ENCODE measurements around the gene SIPA1L3.
A peak's percentile ranks its signal among the peaks of the same experiment; 100 is the strongest.

Gene SIPA1L3

DNA sequence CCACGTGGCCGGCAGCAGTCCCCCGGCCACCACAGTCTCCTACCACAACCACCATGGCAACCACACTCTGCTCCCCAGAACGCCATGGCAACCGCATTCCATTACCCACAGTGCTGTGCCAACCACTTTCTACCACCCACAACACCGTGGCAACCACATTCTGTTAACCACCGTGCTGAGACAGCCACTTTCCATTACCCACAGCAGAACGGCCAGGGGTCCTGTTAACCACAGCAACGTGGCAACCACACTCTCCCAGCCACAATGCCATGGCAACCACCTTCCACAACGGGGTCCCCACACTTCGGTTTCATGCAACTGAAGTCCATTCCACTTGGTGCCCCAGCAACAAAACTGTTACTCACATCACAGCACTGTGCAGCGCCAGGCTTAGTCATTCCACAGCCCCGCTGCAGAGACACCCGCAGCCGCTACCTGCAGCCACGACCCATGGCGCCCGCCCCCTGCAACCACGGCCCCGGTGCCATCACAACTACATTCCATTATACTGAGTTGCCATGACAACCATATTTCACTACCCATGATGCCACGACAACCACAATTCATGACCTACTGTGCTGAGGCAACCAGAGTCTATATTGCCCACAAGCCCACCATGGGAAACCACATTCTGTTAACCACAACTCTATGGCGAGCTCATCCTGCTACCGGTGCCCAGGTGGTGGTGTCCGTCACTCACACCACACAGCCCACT is 307.1 kb downstream of the SIPA1L3 start:
- H3K9me3 ChIP-seq (ENCODE audit: control insufficient read depth, low read length) = no peaks in the 10 kb centered on the region
- no peaks in the 10 kb centered on the region for H3K36me3 ChIP-seq (ENCODE audit: control insufficient read depth, insufficient read depth, low read length)
- peak overlapping the region; percentile 17 for H3K27ac ChIP-seq (ENCODE audit: insufficient read depth, low read depth, low read length, poor library complexity, severe bottlenecking)
- WGBS, 2 experiments = 87 to 88% methylated on average over 24 of the region's 24 CpGs
- H3K27me3 ChIP-seq (ENCODE audit: control insufficient read depth, insufficient read depth, low read length, poor library complexity, severe bottlenecking) = no peaks in the 10 kb centered on the region
- H3K4me3 ChIP-seq (ENCODE audit: insufficient read depth, low read depth, low read length) = no peak overlapping the region
- peaks cover 28% of the 10 kb centered on the region for H3K4me1 ChIP-seq (ENCODE audit: control insufficient read depth, insufficient read depth, low read length)

DNA sequence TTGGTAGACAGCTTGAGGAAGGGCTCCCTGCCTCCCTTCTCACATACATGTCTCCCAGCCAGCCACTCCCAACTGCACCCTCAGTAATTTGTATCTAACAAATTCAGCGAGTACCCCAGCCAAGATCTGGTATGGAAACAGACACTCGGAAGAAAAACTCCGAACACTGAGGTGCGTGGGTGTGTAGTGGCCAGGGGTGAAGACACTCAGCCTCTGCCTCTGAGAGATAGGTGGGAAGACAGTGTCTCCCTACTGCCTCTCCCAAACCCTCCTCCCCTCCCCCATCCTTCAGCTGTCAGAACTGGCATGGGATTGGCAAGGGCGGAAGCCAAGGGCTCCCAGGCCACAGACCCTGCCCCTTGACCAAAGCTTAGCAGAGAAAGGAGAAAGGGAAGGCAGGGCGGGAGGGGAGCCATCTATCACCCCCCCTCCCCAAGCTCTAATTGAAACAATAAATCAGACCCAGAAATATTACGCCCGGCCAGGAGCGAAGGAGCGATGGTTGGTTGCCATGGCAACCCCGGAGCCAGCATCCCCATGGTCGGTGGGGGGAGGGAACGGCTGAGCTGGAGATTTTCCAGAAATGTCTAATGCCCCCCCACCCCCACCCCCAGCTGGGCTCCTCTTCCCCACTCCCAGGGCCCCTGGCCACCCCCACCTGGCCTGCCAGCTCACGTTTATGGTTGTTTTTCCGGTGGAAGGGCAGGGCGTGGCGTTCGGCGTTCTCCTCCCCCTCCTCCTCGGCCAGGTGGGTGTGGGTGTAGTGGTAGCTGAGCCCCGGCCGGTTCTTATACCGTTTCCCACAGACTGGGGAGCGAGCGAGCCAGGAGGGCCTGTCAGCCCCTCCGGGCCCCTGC is 310.0 kb downstream of the SIPA1L3 start:
- Histone ChIP-seq H3K27me3 (ENCODE audit: control insufficient read depth, insufficient read depth, low read length, poor library complexity, severe bottlenecking) (no peaks in the 10 kb centered on the region), H3K27ac (ENCODE audit: insufficient read depth, low read depth, low read length, poor library complexity, severe bottlenecking) (no peak overlapping the region), H3K4me3 (ENCODE audit: insufficient read depth, low read depth, low read length) (no peak overlapping the region), H3K36me3 (ENCODE audit: control insufficient read depth, insufficient read depth, low read length) (no peaks in the 10 kb centered on the region), H3K9me3 (ENCODE audit: control insufficient read depth, low read length) (no peaks in the 10 kb centered on the region), H3K4me1 (ENCODE audit: control insufficient read depth, insufficient read depth, low read length) (peaks cover 15% of the 10 kb centered on the region)
- 88 to 90% methylated on average over 23 to 26 of the region's 26 CpGs for WGBS, 2 experiments

DNA sequence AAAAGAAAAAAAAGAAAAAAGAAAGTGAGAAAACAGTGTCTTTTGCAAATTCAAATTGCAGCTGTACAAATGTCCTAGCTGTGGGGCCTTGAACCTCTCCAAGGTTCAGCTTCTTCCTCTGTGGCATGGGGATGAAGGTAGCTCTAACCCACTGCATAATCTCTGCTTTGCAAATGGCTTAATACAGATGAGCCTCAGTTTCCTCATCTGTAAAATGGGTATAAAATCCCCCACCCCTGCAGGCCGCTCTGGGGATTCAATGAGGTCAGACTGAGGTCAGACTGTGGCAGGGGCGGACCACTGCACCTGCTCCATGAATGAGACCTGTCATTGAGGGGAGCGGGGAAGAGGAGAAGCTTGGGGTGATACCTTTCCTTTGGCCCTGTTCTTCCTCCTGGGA is 311.2 kb downstream of the SIPA1L3 start:
- Histone ChIP-seq H3K27ac (ENCODE audit: insufficient read depth, low read depth, low read length, poor library complexity, severe bottlenecking) (no peak overlapping the region), H3K4me1 (ENCODE audit: control insufficient read depth, insufficient read depth, low read length) (peaks cover 15% of the 10 kb centered on the region), H3K9me3 (ENCODE audit: control insufficient read depth, low read length) (no peaks in the 10 kb centered on the region), H3K27me3 (ENCODE audit: control insufficient read depth, insufficient read depth, low read length, poor library complexity, severe bottlenecking) (no peaks in the 10 kb centered on the region), H3K36me3 (ENCODE audit: control insufficient read depth, insufficient read depth, low read length) (no peaks in the 10 kb centered on the region), H3K4me3 (ENCODE audit: insufficient read depth, low read depth, low read length) (no peak overlapping the region)
- 94 to 95% methylated on average over 3 of the region's 3 CpGs for WGBS, 2 experiments

DNA sequence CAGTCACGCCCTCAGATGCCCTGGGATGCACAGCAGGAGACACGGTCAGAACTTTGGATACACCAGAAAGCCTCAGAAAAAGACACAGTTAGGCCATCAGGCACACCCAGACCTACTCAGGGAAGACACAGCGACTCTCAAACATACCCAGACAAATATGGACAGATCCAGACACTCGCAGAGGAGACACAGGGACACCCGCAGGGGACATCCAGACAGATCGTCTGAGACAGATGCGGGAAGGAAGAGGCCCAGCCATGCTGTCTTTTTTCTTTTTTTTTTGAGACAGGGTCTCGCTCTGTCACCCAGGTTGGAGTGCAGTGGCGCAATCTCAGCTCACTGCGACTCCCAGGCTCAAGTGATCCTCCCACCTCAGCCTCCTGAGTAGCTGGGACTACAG is 312.2 kb downstream of the SIPA1L3 start:
- no peaks in the 10 kb centered on the region for H3K36me3 ChIP-seq (ENCODE audit: control insufficient read depth, insufficient read depth, low read length)
- peaks cover 6% of the 10 kb centered on the region for H3K4me1 ChIP-seq (ENCODE audit: control insufficient read depth, insufficient read depth, low read length)
- WGBS, 2 experiments = 88 to 94% methylated on average over 10 of the region's 10 CpGs
- H3K4me3 ChIP-seq (ENCODE audit: insufficient read depth, low read depth, low read length) = no peak overlapping the region
- no peaks in the 10 kb centered on the region for H3K27me3 ChIP-seq (ENCODE audit: control insufficient read depth, insufficient read depth, low read length, poor library complexity, severe bottlenecking)
- H3K27ac ChIP-seq (ENCODE audit: insufficient read depth, low read depth, low read length, poor library complexity, severe bottlenecking) = no peak overlapping the region
- no peaks in the 10 kb centered on the region for H3K9me3 ChIP-seq (ENCODE audit: control insufficient read depth, low read length)

DNA sequence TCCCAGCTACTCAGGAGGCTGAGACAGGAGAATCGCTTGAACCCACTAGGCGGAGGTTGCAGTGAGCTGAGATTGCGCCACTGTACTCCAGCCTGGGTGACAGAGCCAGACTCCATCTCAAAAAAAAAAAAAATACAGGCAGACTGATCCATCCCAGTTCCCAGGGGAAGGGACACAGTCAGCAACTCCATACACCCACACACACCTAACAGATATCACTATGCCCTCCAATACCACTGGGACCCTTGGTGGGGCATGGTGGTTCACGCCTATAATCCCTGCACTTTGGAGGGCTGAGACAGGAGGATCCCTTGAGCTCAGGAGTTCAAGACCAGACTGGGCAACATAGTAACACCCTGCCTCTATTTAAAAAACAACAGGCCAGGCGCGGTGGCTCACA is 314.4 kb downstream of the SIPA1L3 start:
- Histone ChIP-seq H3K27me3 (ENCODE audit: control insufficient read depth, insufficient read depth, low read length, poor library complexity, severe bottlenecking) (peaks cover 3% of the 10 kb centered on the region), H3K36me3 (ENCODE audit: control insufficient read depth, insufficient read depth, low read length) (no peaks in the 10 kb centered on the region), H3K27ac (ENCODE audit: insufficient read depth, low read depth, low read length, poor library complexity, severe bottlenecking) (no peak overlapping the region), H3K4me3 (ENCODE audit: insufficient read depth, low read depth, low read length) (no peak overlapping the region), H3K4me1 (ENCODE audit: control insufficient read depth, insufficient read depth, low read length) (peaks cover 6% of the 10 kb centered on the region), H3K9me3 (ENCODE audit: control insufficient read depth, low read length) (no peaks in the 10 kb centered on the region)
- 91 to 92% methylated on average over 6 of the region's 6 CpGs for WGBS, 2 experiments

DNA sequence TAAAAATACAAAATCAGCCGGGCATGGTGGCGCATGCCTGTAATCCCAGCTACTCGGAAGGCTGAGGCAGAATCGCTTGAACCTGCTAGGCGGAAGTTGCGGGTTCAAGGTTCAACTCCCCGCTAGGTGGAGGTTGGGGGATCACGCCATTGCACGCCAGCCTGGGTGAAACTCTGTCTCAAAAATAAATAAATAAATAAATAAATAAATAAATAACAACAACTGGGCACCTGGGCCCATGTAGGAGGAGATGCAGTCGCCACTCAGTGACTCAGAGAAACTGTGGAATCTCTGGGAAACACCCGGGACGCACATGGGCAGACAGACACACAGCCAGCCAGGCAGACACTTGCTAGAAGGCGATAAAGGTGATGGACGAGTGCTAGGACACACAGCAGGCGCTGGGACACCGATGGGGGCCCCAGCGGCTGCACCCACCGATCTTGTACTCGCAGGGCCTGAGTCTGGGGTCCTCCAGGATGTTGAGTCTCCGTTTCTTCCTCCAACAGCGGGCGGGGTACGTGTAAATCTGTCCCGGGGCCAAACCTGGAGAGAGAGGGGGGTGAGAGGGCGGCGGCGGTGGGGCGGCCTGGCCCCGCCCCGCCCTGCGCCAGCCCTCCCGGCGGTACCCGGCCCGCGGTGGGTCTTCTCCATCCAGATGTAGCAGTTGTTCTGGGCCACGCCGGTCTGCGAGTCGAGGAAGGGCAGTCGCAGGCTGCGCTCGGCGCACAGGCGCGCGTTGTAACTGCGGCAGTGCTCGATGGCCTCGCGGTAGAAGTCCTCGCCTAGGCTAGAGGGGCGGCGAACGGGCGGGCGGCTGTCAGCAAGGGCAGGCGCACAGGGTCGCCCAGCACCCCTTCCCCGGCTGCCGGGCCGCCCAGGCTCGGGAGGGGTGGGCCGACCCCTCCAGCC is 315.2 kb downstream of the SIPA1L3 start:
- 94% methylated on average over 62 of the region's 64 CpGs for WGBS, 2 experiments
- no peaks in the 10 kb centered on the region for H3K9me3 ChIP-seq (ENCODE audit: control insufficient read depth, low read length)
- no peaks in the 10 kb centered on the region for H3K36me3 ChIP-seq (ENCODE audit: control insufficient read depth, insufficient read depth, low read length)
- no peak overlapping the region for H3K27ac ChIP-seq (ENCODE audit: insufficient read depth, low read depth, low read length, poor library complexity, severe bottlenecking)
- H3K4me1 ChIP-seq (ENCODE audit: control insufficient read depth, insufficient read depth, low read length) = no peaks in the 10 kb centered on the region
- H3K4me3 ChIP-seq (ENCODE audit: insufficient read depth, low read depth, low read length) = no peak overlapping the region
- H3K27me3 ChIP-seq (ENCODE audit: control insufficient read depth, insufficient read depth, low read length, poor library complexity, severe bottlenecking) = peaks cover 10% of the 10 kb centered on the region

DNA sequence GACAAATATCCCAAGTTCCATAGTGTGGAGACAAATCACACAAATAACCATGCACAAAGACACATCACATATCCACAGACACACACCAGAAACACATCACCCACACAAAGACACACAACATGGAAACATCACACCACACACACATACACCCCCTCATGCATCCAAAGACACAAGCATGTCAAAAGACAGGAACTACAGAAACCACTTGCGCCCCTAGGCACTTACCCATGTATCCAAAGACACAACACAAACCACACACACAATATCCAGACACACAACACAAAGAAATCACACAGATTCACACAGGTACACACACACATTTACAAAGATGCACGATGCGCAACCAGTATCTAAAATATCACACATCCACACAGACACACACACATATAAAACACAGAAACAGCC is 316.1 kb downstream of the SIPA1L3 start:
- no peaks in the 10 kb centered on the region for H3K36me3 ChIP-seq (ENCODE audit: control insufficient read depth, insufficient read depth, low read length)
- H3K4me3 ChIP-seq (ENCODE audit: insufficient read depth, low read depth, low read length) = no peak overlapping the region
- peaks cover 20% of the 10 kb centered on the region for H3K27me3 ChIP-seq (ENCODE audit: control insufficient read depth, insufficient read depth, low read length, poor library complexity, severe bottlenecking)
- no peak overlapping the region for H3K27ac ChIP-seq (ENCODE audit: insufficient read depth, low read depth, low read length, poor library complexity, severe bottlenecking)
- no peaks in the 10 kb centered on the region for H3K9me3 ChIP-seq (ENCODE audit: control insufficient read depth, low read length)
- WGBS, 2 experiments = 80 to 94% methylated on average over 3 of the region's 3 CpGs
- H3K4me1 ChIP-seq (ENCODE audit: control insufficient read depth, insufficient read depth, low read length) = peaks cover 5% of the 10 kb centered on the region

DNA sequence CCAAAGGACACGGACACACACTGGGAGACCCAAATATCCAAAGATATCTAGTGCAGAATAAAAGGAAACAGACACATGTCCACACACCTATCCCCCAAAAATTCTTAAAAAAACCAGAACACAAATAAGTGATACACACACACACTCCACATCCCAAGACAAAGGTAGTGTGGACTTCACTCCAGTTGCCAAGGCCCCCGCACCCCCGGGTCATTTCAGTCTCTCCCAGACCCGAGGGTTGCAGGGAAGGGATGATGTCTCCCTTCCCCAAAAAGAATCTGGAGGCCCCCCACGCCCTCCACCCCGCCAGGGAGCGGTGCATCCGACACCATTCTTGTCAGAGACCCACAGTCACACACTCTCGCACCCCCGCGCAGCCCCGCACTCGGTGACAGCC is 316.6 kb downstream of the SIPA1L3 start:
- Histone ChIP-seq H3K36me3 (ENCODE audit: control insufficient read depth, insufficient read depth, low read length) (no peaks in the 10 kb centered on the region), H3K27ac (ENCODE audit: insufficient read depth, low read depth, low read length, poor library complexity, severe bottlenecking) (no peak overlapping the region), H3K4me3 (ENCODE audit: insufficient read depth, low read depth, low read length) (peak overlapping the region; percentile 65), H3K4me1 (ENCODE audit: control insufficient read depth, insufficient read depth, low read length) (peaks cover 5% of the 10 kb centered on the region), H3K27me3 (ENCODE audit: control insufficient read depth, insufficient read depth, low read length, poor library complexity, severe bottlenecking) (peaks cover 22% of the 10 kb centered on the region), H3K9me3 (ENCODE audit: control insufficient read depth, low read length) (no peaks in the 10 kb centered on the region)
- 15 to 17% methylated on average over 13 of the region's 13 CpGs for WGBS, 2 experiments

DNA sequence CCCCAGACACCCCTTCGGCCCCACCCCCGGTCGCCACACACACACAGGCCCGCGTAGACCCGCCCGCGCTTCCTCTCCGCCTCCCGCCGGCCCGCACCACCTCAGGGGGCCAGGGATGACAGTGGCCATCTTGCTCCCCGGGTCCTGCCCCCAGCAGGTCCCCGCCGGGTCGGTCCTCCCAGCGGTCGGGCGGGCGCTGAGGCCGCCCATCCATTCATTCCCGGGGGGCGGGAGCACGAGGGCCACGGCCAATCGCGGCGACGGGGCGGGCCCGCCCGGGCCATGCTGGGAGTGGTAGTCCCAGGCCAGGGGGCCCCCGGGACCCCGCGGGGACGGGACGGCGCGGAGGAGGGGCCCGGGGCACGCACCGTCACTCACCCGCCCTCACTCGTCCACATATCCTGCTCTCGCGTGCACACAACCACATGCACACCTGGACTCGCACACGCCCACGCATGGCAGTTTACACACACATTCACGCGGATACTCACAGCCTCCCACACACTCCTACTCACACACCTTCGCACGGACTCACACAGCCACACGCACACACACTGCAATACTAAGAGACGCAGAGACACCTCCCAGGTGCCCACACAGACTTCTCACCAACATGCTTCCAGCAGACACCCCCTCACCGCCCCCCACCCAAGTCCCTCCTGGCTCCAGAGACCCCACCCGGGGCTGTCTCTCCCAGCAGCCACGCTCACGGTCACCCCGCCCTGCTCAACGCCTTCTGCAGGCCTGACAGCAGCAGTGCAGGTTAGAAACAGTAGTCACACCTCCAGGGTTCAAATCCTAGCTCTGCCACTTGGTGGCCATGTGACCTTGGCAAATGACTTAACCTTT is 317.2 kb downstream of the SIPA1L3 start, which contains the start of gene DPF1:
Gene DPF1, minus strand, starts transcription at position 209 of the 849 bp plus-strand sequence. Its CDS starts 80 bp downstream, at position 129.
- Histone ChIP-seq H3K27ac (ENCODE audit: insufficient read depth, low read depth, low read length, poor library complexity, severe bottlenecking) (no peak within 1 kb of the TSS), H3K4me1 (ENCODE audit: control insufficient read depth, insufficient read depth, low read length) (peaks cover 5% of the 10 kb centered on the region), H3K4me3 (ENCODE audit: insufficient read depth, low read depth, low read length) (peak within 1 kb of the TSS; percentile 65), H3K27me3 (ENCODE audit: control insufficient read depth, insufficient read depth, low read length, poor library complexity, severe bottlenecking) (peaks cover 29% of the 10 kb centered on the region), H3K36me3 (ENCODE audit: control insufficient read depth, insufficient read depth, low read length) (no peaks in the 10 kb centered on the region), H3K9me3 (ENCODE audit: control insufficient read depth, low read length) (no peaks in the 10 kb centered on the region)
- 3 to 4% methylated on average over 61 of the region's 61 CpGs for WGBS, 2 experiments
